HG03139 (cell line): ENCODE results near the gene MAPK4.

ENCODE experiments used
- ATAC-seq: cut with Tn5 transposase; IDR thresholded peaks from one replicate; pipeline ENCODE4 v1.9.1; 2021; ENCODE audit not compliant: unreplicated experiment

MAPK4 gene

GRCh38 chr18:50622865-50623393, 63.0 kb downstream of the MAPK4 start:
- no peak for ATAC-seq

GRCh38 chr18:50623694-50624352, 63.9 kb downstream of the MAPK4 start:
- no peak for ATAC-seq

- ATAC-seq = no peak
Observed at GRCh38 chr18:50624981-50625380, 65.1 kb downstream of the MAPK4 start.

GRCh38 chr18:50626317-50626716, 66.4 kb downstream of the MAPK4 start:
- ATAC-seq = no peak

- no peak for ATAC-seq
Observed at GRCh38 chr18:50627594-50628532, 68.0 kb downstream of the MAPK4 start.

- no peak for ATAC-seq
Observed at GRCh38 chr18:50628533-50628905, 68.6 kb downstream of the MAPK4 start.

- no peak for ATAC-seq
Observed at GRCh38 chr18:50629148-50629631, 69.3 kb downstream of the MAPK4 start.

- no peak for ATAC-seq
Observed at GRCh38 chr18:50630895-50631294, 71.0 kb downstream of the MAPK4 start.

GRCh38 chr18:50632895-50633515, 73.1 kb downstream of the MAPK4 start:
- ATAC-seq = no peak

GRCh38 chr18:50633992-50634391, 74.1 kb downstream of the MAPK4 start:
- ATAC-seq = no peak

GRCh38 chr18:50636366-50637057, 76.6 kb downstream of the MAPK4 start:
- ATAC-seq = no peak

- no peak for ATAC-seq
Observed at GRCh38 chr18:50638016-50638883, 78.4 kb downstream of the MAPK4 start.

GRCh38 chr18:50638884-50639420, 79.1 kb downstream of the MAPK4 start:
- no peak for ATAC-seq

- ATAC-seq = no peak
Observed at GRCh38 chr18:50639711-50640110, 79.8 kb downstream of the MAPK4 start.

- no peak for ATAC-seq
Observed at GRCh38 chr18:50642439-50642838, 82.6 kb downstream of the MAPK4 start.

- no peak for ATAC-seq
Observed at GRCh38 chr18:50644146-50644545, 84.3 kb downstream of the MAPK4 start.

GRCh38 chr18:50644807-50645206, 84.9 kb downstream of the MAPK4 start:
- no peak for ATAC-seq

GRCh38 chr18:50647237-50647636, 87.3 kb downstream of the MAPK4 start:
- no peak for ATAC-seq

- no peak for ATAC-seq
Observed at GRCh38 chr18:50647792-50648191, 87.9 kb downstream of the MAPK4 start.

- ATAC-seq = no peak
Observed at GRCh38 chr18:50649821-50650220, 89.9 kb downstream of the MAPK4 start.
